Measurements from ENCODE around the gene PHF24.

The PHF24 gene

DNA sequence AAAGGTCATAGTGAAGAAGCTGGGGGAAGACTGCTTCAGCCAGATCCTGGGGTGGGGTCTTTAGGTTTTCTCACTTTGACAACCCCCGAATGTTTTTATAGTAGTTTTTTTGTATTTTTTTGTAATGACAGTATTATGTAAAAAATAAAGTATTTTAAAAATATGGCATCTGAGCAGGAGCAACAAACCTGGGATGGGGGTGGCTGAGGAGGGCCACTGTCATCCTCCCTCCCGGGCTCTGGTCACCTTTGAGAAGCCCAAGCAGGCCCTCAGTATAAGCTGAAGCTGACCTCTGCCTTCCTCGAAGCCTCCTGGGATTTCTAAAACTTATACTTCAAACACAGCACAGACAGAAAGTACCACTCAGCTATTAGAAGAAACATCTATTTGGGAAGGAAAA, 40.2 kb downstream of the PHF24 start:
- Histone ChIP-seq H3K4me3 (ENCODE audit: low read depth, low read length) (no peak overlapping the region), H3K27ac (ENCODE audit: extremely low read depth, low read depth, low read length) (no peak overlapping the region), H3K36me3 (ENCODE audit: control insufficient read depth in 2 of 2, insufficient read depth in 1 of 2, low read length in 2 of 2) (peaks cover 0 to 20% of the 10 kb centered on the region in 2 experiments; a peak in 1 of 3 replicates), H3K9me3 (ENCODE audit: control insufficient read depth, insufficient read depth, low read depth, low read length) (no peaks in the 10 kb centered on the region), H3K4me1 (ENCODE audit: control insufficient read depth, insufficient read depth, low read length) (no peaks in the 10 kb centered on the region)
- CTCF ChIA-PET: interaction anchor here (0.5 to 3.5 kb wide), 8 partner anchors 14 to 297 kb away, joined by 3 to 13 read pairs (median 4); a partner anchor contains a TSS
- TF ChIP-seq ZSCAN23 (tag by site-specific recombination; IDR thresholded peaks at IDR 0.05) (no peak), ZNF133 (tag by site-specific recombination; IDR thresholded peaks at IDR 0.05) (no peak), ZNF791 (tag by site-specific recombination; IDR thresholded peaks at IDR 0.05) (no peak), ZNF26 (tag by site-specific recombination; IDR thresholded peaks at IDR 0.05) (no peak), ZNF626 (tag by site-specific recombination; IDR thresholded peaks at IDR 0.05) (no peak), ZNF335 (tag by site-specific recombination; conservative IDR thresholded peaks at IDR 0.05) (no peak), ZNF837 (tag by site-specific recombination; IDR thresholded peaks at IDR 0.05) (no peak), ZNF623 (tag by site-specific recombination; IDR thresholded peaks at IDR 0.05) (no peak), ZNF184 (tag by site-specific recombination; IDR thresholded peaks at IDR 0.05) (no peak), ZNF292 (tag by site-specific recombination; IDR thresholded peaks at IDR 0.05; ENCODE audit: borderline replicate concordance, low read depth) (no peak), ZNF23 (tag by site-specific recombination; IDR thresholded peaks at IDR 0.05; ENCODE audit: borderline replicate concordance) (no peak)
- TF ChIP-seq, protein P1, sequence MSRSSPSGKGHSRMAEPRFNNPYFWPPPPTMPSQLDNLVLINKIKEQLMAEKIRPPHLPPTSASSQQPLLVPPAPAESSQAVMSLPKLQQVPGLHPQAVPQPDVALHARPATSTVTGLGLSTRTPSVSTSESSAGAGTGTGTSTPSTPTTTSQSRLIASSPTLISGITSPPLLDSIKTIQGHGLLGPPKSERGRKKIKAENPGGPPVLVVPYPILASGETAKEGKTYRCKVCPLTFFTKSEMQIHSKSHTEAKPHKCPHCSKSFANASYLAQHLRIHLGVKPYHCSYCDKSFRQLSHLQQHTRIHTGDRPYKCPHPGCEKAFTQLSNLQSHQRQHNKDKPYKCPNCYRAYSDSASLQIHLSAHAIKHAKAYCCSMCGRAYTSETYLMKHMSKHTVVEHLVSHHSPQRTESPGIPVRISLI (tag by site-specific recombination; IDR thresholded peaks at IDR 0.05): no peak
- POLR2A ChIA-PET: interaction anchor here (0.7 to 0.9 kb wide), 2 partner anchors 9 to 497 kb away, joined by 6 to 7 read pairs; partner anchors contain the start of gene DNAJB5

DNA sequence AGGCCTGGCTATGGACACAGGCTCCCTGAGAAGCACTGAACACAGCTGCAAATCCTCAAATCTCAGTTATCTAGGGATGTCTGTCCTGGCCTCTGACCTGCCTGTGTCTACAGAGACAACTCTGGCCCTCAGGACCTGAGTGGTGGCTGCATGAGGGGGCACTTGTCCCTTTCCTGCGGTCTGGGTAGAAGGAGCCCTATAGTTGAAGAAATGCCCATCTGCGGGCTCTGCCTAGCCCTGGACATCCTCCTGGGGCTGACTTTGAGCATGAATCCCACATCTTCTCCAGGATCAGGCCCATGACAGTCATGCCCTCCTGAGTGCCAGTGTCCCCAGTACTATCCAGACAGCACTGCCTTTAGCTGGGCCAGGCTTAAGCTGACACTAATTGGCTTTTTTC, 41.5 kb downstream of the PHF24 start:
- no peak overlapping the region for H3K4me3 ChIP-seq (ENCODE audit: low read depth, low read length)
- H3K27ac ChIP-seq (ENCODE audit: extremely low read depth, low read depth, low read length): no peak overlapping the region
- no peaks in the 10 kb centered on the region for H3K4me1 ChIP-seq (ENCODE audit: control insufficient read depth, insufficient read depth, low read length)
- ChIA-PET CTCF (interaction anchor here (3.5 kb wide), 1 partner anchor 100 kb away, joined by 13 read pairs; no protein-coding TSS in a partner anchor), POLR2A (no interaction called here)
- peaks cover 0 to 20% of the 10 kb centered on the region in 2 experiments; a peak in 1 of 3 replicates for H3K36me3 ChIP-seq (ENCODE audit: control insufficient read depth in 2 of 2, insufficient read depth in 1 of 2, low read length in 2 of 2)
- H3K9me3 ChIP-seq (ENCODE audit: control insufficient read depth, insufficient read depth, low read depth, low read length): no peaks in the 10 kb centered on the region
- TF ChIP-seq PRDM1 (tag by site-specific recombination; IDR thresholded peaks at IDR 0.05): no peak
- TF ChIP-seq ZNF768 (tag by site-specific recombination; IDR thresholded peaks at IDR 0.05): no peak
- no peak for TF ChIP-seq ZBTB48 (tag by site-specific recombination; IDR thresholded peaks at IDR 0.05)
- TF ChIP-seq ZBTB7A (tag by site-specific recombination; IDR thresholded peaks at IDR 0.05; ENCODE audit: low read depth): no peak
- no peak for TF ChIP-seq BCL6B (tag by site-specific recombination; IDR thresholded peaks at IDR 0.05)
- TF ChIP-seq ZNF121 (tag by site-specific recombination; IDR thresholded peaks at IDR 0.05): no peak
- no peak for TF ChIP-seq ZNF785 (tag by site-specific recombination; IDR thresholded peaks at IDR 0.05)
- no peak for TF ChIP-seq ZNF791 (tag by site-specific recombination; IDR thresholded peaks at IDR 0.05)
- no peak for TF ChIP-seq KLF9 (tag by site-specific recombination; IDR thresholded peaks at IDR 0.05; ENCODE audit: low read depth)
- no peak for TF ChIP-seq BCL11B (tag by site-specific recombination; IDR thresholded peaks at IDR 0.05; ENCODE audit: low read depth)
- TF ChIP-seq ZNF2 (tag by site-specific recombination; IDR thresholded peaks at IDR 0.05): no peak
- TF ChIP-seq KLF7 (tag by site-specific recombination; IDR thresholded peaks at IDR 0.05; ENCODE audit: borderline replicate concordance): no peak
- TF ChIP-seq KLF8 (tag by site-specific recombination; IDR thresholded peaks at IDR 0.05): no peak
